HG03175 (cell line): ENCODE results near the gene PIN1.

Source experiments
- ATAC-seq: cut with Tn5 transposase; IDR thresholded peaks from one replicate; pipeline ENCODE4 v1.9.1; 2021; ENCODE audit warnings: mild to moderate bottlenecking, moderate library complexity; ENCODE audit not compliant: unreplicated experiment

PIN1 gene

DNA sequence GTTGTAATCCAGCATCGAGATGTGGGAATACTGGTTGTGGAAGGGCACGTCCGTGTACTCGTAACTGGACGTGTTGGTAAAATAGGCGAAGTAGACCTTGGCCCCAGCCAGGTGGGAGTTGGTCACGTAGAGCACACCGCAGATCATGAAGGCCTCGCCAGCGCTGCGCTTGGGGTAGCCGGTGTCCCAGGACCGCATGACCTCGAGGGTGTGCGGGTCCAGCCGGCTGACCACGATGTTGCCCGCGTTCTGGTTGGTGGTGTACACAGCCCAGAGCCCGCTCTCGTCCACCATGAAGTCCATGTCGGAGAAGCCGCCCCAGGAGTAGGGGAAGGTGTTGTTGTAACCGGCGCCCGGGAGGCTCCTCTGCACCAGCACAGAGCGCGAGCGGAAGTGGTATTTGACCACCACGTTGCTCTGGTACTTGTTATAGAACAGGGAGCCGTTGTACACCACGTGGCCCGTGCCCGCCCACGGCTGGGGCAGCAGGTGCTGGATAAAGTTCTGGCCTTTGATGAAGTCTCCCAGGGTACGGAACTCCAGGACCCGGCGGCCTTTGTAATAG, 19.2 kb downstream of the PIN1 start:
- no peak for ATAC-seq

DNA sequence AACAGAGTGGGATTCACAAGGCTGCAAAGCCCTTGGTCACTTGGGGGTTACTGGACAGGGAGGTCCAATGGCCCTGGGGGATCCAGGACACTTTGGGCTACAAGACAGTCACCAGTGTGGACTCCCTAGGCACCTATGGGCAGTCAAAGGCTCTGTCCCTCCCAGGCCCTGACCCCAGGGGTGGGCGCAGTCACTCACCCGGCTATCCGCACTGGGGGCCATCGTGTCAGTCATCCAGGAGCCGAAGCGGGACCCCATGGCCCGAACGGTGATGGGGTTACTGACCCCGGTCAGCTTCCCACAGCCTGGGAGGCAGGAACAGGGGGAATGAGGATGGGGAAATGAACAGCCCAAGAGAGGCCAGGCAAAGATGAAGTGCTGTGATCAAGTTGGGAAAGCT, 21.5 kb downstream of the PIN1 start:
- ATAC-seq, result no peak

DNA sequence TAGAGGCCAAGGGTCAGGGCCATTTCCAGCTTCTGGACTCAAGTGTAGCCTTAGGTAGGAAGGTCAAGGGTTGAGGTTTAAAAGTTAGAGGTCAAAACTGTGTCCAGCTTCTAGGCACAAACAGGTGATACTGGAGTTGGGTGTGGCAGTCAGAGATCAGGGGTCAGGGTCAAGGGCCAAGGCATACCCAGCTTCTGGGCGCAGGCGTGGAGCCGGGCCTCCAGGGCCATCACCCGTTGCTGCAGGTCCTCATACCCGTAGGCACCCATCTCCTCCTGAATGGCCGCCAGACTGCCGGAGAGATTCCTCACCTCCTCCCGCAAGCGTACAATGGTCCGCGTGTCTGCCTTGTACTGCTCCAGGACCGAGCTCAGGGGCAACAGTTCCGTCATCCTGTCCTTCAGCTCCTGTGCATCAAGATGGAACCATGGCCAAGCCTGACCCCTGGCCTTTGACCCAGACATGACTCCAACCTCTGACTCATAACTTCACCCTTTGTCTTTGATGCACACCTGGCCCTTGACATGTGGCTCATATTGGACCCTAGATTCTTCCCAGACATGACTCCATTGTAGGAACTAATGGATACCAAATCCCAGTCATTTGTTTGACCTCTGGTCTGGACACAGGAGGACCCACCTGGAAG, 22.1 kb downstream of the PIN1 start:
- ATAC-seq, result no peak

DNA sequence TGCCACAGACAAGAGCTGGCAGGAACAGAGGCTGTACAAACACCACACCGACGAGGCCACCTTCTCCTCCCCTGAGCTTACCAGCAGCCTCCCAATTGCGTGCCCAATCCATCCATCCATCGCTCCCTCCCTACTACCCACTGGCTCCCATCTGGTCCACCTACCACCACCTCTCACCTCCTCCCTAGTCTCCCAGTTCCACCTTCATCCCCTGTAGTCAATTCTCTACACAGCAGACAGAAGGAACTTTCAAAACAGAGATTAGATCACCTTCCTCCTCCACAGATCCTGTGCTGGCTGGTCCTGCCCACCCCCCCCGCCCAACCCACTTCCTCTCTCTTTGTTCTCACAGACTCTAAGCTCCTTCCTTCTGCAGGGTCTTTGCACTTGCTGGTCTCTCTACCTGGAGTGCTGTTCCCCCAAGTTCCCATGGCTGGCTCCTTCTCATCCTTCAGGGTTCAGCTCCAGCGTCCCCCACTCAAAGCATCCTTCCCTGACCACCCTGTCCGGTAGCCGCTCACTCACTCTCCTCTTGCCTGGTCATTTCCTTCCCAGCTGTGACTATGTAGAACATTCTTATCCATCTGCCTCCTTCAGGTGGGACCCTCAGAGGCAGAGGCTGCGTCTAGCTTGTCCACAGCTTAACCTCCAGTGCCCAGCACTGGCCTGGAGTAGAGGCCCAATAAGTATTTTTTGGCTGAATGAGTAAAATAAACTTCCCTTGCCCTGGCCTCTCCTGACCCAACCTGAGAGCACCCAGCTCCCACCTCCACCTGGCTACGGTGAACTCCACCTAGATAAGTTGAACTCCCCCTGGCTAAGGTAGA, 23.0 kb downstream of the PIN1 start:
- no peak for ATAC-seq

DNA sequence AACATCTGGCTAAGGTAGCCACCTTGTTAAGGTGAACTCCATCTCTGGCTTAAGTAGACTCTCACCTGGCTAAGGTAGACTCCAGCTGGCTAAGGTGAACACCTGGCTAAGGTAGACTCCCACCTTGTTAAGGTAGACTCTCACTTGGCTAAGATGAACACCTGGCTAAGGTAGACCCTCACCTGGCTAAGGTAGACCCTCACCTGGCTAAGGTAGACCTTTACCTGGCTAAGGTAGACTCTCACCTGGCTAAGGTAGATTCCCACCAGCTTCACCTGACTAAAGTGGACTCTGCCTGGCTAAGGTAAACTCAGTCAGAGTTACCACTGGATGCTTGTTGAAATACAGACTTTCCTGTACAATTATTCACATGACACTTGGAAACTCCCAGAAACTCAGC, 23.6 kb downstream of the PIN1 start:
- ATAC-seq, result no peak

DNA sequence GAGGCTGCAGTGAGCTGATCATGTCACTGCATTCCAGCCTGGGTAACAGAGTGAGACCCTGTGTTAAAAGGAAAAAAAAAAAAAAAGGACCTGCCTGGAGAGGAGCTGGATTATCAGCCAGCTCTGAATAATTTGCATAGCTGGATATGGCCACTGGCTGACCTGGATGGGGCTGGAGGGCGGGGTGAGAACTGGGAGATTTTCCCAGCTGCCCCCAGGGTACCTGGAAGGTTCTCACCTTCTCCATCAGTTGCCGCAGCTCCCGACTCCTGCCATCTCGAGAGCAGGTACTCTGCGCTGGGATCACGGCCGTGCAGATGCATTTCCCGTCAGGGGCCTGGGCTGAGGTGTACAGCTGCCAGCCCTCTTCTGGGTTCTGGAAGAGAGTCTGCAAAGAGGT, 25.3 kb downstream of the PIN1 start:
- ATAC-seq, result no peak

DNA sequence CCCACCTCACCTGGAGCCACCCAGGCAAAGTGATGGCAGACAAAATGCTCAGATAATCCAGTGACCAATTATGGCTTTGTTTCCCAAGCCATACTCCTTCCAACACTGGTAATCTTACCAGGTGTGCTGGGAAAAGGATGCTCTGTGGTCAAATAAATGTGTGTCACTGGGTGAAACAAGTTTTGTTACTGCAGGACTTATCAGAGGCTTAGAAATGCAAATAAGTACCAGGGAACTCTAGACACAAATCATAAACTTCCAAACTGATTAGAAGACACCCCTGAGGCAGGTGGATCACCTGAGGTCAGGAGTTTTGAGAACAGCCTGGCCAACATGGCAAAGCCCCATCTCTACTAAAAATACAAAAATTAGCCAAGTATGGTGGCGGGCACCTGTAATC, 26.4 kb downstream of the PIN1 start:
- ATAC-seq, result no peak

DNA sequence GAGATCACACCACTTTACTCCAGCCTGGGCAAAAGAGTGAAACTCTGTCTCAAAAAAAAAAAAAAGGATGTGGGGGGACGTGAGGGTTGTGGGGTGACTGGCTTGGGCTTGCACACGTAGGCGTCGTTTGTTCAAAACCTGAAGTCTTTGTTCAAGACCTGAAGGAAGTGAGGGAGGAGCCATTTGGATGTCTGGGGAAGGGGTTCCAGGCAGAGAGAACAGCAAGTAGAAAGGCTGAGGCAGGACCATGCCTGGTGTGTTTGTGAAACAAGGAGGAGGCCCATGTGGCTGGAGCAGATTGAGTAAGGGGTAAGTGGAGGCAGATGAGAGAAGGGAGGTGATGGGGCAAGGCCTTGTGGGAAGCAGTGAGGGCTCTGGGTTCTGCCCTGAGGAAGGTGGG, 27.8 kb downstream of the PIN1 start:
- ATAC-seq, result no peak

DNA sequence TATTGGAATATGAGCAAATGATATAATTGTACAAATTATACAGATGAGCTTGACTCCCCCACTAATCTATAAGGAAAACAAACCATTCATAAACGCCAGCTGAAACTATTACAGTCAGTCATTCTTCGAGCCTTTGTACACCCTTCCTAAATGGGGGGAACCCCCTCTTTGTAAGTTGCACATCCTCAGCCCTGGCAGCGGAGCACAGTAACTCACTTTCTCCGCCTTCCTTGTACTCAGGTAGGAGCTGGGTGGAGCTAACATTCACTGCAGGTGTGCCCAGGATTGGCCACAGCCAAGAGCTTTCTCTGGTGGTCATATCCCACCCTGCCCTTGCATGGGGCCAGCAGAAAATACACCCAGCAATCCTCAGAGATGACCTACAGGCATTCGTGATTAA, 28.6 kb downstream of the PIN1 start:
- no peak for ATAC-seq

DNA sequence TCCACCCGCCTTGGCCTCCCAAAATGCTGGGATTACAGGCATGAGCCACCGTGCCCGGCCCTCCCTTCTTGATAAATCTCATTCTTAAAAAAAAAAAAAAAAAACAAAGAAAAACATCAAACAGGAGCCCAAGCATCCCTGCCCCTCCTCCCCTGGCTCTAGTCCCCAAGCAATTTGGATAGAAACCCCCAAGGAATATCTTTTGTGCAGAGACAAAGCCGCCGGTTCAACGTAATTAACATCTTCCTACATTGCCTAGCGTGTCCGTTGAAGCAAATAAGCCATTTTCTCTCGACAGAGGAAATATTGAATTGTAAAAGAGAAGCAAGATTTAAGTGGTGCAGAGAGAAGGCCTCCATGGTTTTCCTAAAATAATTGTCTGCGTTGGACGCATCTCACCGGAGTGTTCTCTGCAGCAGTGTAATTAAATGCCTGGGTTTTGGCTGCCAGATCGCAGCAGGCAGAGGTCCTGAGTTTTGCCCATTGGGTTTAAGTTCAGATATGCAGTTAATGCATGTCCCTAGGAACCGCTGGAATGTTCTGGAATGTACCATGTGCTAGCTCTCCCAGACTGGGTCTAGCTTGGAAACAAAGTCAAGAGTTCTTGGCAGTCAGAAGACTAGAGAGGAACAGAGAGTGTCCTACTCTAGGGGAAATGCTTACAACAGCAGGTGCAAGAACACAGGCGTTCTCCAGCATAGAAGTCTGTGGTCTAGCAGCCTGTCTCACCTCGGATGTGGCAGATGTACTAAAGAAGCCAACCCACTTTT, 30.8 kb downstream of the PIN1 start:
- no peak for ATAC-seq

DNA sequence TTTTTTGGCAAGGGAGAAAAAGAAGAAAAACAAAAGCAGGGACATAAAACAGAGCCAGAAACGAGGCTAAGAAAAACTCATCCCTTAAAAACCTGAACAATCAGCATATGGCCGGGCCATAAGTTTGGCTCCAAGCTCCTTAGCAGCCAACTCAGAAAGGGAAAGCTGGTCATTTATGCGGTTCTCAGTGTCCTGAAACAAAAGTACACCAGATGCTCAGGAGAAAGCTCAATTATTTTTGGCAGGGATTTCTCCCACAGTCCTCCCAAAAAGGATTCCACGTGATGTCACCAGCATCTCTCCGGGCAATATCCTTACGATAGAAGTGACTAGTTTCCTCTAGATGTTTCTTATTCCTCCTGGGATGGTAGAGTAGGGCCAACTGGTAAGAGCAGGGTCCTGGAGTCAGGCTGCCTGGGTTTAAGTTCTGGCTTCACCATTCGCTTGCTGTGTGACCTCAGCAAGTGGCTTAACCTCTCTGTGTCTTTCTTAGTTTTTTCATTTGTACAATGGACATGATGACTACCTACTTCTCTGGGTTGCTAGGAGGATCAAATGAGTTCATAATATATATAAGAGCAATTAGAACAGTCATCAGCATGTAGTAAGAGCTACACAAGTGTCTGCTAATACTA, 34.0 kb downstream of the PIN1 start:
- ATAC-seq, result no peak

DNA sequence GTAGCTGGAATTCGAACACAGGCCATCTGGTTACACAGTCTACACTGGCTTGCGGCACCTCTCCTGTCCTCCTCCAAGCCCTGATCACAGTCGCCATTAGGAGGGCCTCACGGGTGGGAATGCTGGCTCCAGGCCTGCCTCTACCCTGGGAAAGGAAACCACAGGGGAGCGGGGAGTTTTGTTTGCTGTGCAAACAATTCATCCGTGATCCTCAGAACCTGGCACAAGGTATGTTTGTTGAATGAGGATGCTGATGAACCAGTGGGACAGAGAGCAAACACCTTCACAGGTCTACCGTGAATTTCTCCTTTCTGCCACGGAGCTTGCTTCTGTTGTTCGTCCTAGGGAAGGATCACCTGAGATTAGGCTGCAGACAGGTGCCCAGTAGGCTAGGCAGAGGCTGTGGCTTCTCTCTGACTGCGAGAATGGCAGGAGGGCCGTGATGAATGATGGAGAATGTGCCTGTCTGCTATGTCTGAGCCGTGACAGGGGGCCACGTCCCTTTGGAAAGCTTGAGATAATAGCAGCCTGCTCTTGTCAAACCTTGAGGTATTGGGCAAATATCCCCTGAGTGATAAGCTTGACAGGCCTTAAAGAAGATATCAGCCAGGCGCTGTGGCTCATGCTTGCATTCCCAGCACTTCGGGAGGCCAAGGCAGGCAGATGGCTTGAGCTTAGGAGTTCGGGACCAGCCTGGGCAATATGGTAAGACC, 36.7 kb downstream of the PIN1 start:
- ATAC-seq, result no peak

DNA sequence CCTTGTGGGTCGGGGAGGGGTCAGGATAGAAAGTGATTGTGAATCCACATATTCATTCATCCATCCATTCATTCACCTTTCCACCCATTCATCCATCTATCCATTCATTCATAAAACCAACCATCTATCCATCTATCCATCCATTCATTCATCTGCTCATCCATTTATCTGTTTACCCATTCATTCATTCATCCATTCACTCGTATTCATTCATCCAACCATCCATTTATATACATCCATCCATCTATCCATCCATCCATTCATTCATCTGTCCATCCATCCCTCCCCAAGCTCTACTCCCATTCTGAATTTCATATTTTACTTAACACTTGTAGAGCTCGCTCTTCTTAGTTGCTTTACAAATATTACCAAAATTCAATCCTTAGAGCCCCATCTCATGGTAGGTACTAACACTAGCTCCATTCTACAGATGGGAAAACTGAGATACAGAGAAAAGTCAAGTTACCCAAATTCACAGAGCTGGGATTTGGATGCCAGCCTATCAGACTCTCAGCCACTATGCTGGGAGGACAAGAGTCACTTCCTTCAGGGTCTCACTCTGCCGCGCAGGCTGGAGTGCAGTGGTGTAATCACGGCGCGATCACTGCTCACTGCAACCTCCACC, 37.6 kb downstream of the PIN1 start:
- no peak for ATAC-seq

DNA sequence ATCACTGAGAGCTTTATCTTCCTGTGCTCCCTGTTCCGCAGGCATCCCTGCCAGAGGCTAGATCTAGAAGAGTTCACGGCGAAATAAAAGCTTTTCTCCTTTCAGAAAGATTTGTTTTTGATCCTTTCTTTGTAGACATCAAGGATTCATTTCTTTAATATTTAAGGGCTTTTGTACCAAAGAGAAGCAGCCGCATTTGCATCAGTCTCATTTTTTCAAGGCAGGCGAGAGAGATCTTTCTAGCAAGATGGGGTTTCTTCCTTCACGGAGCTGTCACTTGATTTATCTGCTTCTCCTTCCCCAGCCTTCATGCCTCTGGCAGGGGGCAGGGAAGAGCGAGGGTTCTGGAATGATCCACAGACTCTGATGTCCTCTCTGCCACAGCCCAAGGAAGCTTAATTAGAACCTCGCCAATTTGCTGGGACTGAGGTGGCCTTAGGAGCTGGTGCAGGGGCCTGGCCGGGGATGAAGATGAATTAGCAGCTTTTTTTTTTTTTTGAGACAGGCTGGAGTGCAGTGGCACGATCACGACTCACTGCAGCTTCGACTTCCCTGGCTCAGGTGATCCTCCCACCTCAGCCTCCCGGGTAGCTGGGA, 40.0 kb downstream of the PIN1 start:
- ATAC-seq, result no peak

DNA sequence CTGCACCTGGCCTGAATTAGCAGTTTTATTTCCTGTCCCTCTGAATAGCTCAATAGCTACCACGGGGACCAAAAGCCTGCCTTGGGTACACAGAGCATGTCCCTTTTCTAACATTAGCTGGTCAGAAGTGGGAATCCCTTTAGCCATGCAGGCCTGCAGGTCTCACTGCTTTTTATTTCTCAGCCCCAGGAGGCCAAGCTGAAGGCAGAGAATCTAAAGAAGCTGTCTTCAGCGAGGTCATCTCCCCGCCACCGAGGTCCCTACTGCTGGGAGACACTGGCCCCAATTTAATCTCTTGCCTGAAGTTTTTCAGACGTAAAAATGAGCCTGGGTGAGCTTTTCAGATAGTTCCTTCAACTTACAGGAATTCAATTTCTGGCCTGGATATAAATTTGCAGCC, 40.7 kb downstream of the PIN1 start:
- ATAC-seq, result no peak

DNA sequence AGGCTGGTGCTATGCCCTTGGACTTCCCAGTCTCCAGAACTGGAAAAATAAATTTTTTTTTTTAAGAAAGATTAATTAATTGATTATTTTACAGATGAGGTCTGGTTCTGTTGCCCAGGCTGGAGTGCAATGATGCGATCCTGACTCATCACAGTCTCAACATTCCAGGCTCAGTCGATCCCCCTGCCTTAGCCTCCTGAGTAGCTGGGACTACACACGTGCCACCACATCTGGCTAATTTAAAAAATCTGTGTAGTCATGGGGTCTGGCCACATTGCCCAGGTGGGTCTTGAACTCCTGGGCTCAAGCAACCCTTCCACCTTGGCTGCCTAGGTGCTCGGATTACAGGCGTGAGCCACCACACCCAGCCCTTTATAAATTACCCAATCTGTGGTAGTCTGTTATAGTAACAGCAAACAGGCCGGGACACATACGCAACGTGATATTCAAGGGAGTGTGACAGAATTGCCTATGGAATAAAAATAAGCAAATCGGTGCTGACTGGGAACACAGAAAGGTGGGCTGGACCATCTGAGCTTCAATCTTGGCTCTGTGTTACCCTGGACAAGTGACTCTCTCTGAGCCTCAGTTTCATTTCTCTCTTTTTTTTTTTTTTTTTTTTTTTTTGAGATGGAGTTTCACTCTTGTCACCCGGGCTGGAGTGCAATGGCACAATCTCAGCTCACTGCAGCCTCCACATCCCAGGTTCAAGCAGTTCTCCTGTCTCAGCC, 42.8 kb downstream of the PIN1 start:
- ATAC-seq, result no peak

DNA sequence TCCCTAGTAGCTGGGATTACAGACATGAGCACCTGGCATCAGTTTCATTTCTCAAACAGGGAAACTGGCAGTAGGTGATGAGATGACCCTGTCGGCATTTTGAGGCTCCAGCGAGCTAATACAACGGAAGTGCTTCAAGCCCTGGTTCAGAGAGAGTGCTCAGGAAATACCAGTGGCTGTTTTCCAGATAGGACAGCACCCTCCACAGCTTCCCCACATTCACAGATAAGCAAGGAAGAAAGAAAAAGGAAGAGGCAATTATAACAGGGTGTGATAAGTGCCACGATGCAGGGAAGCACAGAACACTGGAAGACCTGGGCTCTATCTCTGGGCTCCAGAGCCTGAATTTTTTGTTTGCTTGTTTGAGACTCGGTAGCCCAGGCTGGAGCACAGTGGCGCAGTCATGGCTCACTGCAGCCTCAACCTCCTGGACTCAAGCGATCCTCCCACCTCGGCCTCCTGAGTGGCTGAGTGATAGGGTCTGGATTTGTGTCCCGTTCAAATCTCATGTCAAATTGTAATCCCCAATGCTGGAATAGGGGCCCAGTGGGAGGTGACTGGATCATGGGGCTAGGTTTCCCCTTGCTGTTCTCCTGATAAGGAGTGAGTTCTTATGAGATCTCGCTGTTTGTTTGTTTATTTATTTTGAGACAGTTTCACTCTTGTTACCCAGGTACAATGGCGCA, 43.5 kb downstream of the PIN1 start:
- ATAC-seq, result no peak

DNA sequence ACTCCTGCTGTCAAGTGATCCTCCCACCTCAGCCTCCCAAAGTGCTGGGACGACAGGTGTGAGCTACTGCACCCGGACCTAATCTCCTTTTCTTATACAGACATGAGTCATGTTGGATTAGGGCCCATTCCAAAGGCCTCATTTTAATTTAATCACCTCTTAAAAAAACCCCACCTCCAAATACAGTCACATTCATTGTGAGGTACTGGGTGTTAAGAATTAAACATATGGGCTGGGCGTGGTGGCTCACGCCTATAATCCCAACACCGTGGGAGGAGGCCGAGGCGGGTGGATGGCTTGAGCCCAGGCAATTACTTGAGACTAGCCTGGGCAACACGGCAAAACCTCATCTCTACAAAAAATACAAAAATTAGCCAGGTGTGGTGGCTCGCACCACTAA, 46.6 kb downstream of the PIN1 start:
- no peak for ATAC-seq
